Umbilical cord (tissue), 2 donors: ENCODE results near the gene CDS2. TPM values are rescaled to one million over a fixed set of nuclear protein-coding genes. Genes with fewer than 3 reads are reported as not detected.

ENCODE experiments used
- DNase-seq: peaks from one replicate; pipeline ENCODE4 v3.0.0-alpha.2; 2015; ENCODE audit warnings: low spot score
- total RNA-seq: library from RNA; depleted of rRNA; stranded (reverse); fragments of >200 nt; gene quantifications from one replicate; pipeline ENCODE4 v1.2.3, GENCODE V29; 2014; ENCODE audit warnings: low replicate concordance; ENCODE audit not compliant: insufficient read depth

CDS2 gene
- total RNA-seq, 1 donor from 2014 or later: 27.2 TPM

DNA sequence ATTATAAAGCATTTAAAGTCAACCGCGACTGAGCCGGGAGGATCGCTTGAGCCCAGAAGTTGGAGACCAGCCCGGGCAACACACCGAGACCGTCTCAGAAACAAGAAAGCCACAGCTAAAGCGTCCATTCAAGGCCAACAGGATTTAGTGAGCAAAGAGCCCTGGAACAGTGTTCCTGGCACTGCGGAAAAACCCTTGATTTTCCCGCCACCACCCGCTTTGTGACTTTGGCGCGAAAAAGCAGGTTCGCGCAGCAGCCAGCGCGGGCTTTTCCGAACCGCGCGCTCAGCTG, 7.7 kb upstream of the CDS2 start:
- DNase-seq: no peak

GRCh38 chr20:5119435-5120184, 7.2 kb upstream of the CDS2 start, which contains the start of gene PCNA:
PCNA (minus strand) TSS chr20:5119958; CDS start chr20:5119798, 160 bp downstream.
- DNase-seq: peak; percentile 99

DNA sequence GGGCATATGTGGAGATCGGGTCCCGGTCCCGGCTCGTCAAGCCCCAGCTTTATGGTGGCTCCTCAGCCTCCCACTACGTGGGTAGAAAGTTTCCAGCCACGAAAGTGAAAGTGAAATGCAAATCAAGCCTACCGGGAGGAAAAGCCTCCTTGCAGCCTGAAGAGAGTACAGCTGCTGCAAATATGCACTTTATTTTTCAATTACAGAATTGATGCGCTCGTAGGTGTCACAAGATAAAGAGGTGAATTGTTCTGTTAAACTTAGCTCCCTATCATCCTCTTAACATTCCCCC, 6.7 kb upstream of the CDS2 start:
- no peak for DNase-seq

DNA sequence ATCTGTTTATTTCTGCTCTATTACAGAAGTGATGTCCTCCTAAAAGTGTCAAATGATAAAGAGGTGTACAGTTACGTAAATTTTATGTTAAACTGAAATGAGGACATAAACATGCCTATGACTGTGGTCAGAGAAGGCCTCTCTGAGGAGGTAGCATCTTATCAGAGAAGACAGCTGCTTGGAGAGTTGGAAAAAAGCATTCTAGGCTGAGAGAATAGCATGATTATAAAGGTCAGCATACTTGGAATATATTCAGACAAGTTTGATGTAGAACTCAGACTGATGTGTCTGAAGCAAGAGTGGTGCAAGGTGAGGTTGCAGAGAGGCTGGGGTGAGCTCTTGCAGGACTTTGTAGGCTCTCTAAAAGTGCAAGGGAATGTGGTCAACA, 3.9 kb upstream of the CDS2 start:
- DNase-seq: no peak

DNA sequence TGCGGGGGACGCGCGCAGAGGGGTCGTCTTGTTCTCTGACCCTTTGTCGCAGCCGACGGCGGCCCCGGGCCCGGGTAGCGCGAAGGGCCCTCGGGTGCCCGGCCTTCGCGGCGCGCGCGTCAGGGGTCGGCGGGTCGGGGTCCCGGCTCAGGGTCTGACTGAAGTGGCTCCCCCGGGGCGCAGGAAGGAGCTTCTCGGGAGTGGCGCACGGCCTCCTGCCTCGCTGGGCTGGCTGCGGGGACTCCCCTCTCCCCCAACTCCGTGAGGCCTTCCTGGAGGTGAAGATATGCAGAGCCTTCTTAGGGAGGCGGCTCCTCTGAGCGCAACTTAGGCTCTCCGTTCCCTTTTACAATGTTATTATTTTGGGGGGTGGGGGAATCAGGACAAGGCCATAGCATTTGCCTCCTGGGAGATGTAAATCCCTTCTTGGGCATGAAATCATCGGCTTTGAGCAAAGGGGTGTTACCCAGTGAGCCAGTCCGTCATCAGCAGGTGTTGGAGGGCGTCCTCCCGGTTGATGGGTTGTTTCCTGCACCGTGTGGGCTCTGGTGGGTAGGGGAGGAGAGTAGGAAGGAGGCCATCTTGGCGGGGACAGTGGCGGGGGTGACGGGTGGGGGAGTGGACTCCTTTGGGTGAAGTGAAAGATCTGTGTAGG, 523 bp downstream of the CDS2 start:
- peak; percentile 55 for DNase-seq

DNA sequence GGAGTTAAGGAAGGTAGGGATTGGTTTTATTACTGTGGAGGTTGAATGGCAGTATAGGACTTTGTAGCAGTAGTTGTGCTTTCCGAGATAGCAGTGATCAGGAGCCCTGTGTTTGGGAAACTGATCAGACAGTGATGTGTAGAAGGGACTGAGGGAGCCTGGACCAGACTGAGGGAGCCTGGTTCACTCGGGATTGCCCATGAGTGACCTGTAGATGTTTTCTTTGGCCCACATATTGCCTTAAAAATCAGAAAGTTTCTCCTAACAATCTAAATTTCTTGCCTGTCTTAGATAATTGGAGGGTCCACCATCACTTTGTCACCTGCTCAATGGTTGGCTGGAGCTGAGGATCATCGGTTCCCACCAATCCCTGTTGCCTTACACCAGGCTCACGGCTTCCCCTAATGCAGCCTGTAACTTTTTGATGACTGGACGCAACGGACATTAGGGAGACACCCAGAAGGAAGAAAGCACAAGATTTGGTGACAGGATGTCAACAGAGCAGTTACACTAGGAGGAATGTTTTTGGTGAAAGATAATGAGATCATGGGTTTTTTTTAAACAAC, 1.1 kb downstream of the CDS2 start:
- DNase-seq: no peak

DNA sequence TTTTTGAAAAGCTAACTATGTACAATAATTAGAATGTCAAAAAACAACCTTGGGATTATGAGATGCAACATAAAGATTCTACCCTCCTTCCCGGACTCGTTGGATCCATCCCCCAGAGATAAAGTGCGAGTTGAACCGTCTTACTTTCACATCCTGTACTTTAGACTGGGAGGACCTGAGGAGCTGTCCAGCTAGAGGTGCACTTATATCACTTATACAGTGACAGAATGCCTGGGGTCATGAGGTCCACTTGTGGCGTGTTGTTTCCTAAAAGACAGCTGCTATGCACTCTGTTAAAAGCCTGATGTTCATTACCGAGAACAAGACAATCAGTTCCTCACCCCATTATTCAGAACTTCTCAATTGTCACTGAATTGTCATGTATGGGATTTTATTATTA, 2.1 kb downstream of the CDS2 start:
- no peak for DNase-seq

GRCh38 chr20:5131502-5131901, 4.7 kb downstream of the CDS2 start:
- DNase-seq: no peak

DNA sequence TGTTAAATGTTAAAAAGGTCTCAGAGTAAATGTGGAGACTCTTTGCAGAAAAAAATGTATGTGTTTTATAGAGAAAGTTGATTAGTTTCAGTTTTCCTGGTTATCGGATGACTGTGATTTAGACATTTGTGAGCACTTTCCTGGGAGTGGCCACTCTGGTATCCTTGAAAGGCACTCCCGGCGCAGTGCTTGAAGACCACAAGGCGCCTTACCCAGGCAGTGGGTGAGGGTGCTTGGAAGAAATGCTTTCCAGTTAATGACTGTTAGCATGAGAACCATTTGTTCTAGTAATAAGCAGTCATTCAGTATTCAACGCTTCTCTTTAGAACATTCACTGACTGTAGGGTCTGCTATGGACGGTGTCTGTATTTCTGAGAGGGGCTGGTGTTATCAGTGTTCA, 7.2 kb downstream of the CDS2 start:
- DNase-seq: no peak

- DNase-seq: no peak
Observed at GRCh38 chr20:5135363-5136012, 8.7 kb downstream of the CDS2 start.

DNA sequence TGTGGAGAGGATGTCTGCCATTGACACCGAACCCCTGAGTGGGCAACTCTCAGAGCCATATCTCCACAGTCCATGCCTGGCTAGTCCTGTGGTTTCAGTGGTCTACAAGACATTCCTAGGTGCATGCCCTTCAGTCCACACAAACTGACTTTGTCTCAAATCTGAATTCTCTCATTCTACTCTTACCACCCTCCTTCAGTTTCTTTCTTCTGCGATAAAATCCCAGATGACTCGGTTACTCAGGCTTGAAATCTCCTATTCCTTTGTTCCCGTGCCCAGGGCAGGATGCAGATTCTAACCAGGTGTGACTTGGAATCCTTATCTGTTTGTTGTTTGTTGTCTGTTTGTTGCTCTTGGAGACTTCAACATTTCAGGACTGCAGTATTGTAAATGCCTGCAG, 9.3 kb downstream of the CDS2 start:
- DNase-seq: no peak

GRCh38 chr20:5140195-5140594, 13.4 kb downstream of the CDS2 start:
- no peak for DNase-seq

- no peak for DNase-seq
Observed at GRCh38 chr20:5141615-5142014, 14.8 kb downstream of the CDS2 start.

DNA sequence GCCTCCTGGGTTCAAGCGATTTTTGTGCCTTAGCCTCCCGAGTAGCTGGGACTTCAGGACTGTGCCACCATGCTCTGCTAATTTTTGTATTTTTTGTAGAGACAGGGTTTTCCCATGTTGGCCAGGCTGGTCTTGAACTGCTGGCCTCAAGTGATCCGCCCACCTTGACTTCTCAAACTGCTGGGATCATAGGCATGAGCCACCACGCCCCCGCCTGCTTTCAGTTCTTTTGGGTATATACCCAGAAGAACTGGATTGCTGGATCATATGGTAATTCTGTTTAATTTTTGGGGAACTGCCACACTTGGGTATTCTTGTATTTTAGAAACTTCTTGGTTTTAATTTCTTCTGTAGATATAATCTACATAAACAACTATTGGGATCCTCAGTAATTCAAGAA, 17.0 kb downstream of the CDS2 start:
- DNase-seq: no peak

- no peak for DNase-seq
Observed at GRCh38 chr20:5145365-5146098, 18.7 kb downstream of the CDS2 start.

GRCh38 chr20:5146099-5146668, 19.4 kb downstream of the CDS2 start:
- DNase-seq: no peak

DNA sequence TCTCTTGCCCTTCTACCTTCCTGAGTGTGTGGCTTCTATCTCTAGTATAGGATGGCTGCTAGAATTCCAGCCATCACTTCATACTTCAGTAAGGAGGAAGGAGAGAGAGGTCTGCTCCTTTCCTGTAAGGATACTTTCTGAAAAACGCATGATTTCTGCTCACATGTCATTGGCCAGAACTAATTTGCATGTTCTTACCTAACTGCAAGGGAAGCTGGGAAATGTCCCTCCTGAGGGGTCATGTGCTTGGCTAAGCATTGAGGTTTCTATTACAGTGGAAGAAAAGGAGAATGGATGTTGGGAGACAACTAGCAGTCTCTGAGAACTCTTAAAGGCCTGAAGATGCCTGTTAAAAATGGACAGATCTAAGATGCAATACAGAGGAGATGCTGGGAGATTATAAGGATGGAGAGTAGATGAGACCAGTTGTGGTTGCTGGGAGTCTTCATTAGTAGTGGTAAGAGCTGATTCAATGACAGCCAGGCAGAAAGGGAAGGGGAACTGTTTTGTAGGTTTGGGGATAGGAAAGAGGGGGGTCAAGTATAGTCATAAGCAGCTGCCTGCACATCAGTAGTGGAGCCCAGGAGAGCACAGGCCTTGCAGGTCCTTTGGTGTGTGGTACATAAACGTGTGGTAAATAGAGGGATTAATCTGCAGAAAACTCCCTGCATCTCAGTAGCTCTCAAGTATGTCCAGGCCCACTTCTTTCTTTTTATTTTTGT, 20.2 kb downstream of the CDS2 start:
- DNase-seq: no peak

- no peak for DNase-seq
Observed at GRCh38 chr20:5148581-5148980, 21.8 kb downstream of the CDS2 start.

DNA sequence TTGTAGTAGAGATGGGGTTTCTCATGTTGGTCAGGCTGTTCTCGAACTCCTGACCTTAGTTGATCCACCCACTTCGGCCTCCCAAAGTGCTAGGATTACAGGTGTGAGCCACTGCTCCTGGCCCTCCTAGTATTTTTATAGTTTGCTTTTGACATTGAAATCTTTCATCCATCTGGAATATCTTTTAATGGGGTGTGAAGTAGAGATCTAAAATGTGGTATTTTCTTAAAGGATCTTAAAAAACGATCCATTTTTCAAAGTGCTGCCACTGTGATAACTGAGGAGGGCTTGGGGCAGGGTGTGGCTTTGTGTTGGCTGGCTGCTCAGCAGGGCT, 23.1 kb downstream of the CDS2 start:
- no peak for DNase-seq

- DNase-seq: no peak
Observed at GRCh38 chr20:5150226-5151076, 23.6 kb downstream of the CDS2 start.

DNA sequence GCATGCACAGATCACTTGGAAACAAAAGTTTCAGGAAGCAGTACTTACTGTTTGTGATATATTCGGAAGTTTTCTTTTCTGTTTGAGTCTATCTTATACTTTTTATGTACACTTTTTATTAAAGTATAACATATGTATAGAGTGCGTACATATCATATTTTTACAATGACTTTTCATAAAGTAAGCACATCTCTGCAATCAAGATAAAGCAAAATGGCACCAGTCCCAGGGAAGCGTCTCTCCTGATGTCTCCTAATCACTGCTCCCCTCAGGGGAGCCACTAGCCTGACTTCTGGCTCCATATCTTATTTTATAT, 26.3 kb downstream of the CDS2 start:
- no peak for DNase-seq
